A549 (cell line): Measurements from ENCODE around the gene GFOD2. TPM values are rescaled to one million over a fixed set of nuclear protein-coding genes. Genes with fewer than 3 reads are reported as not detected.

ENCODE experiments used
- ATAC-seq, 2 experiments: fragments of 200-7000 bp in 1 of 2; fragments of >200 bp in 1 of 2; cut with Nextera tagmentation in 1 of 2; cut with Tn5 transposase in 1 of 2; 3 replicates each; pipeline versions ENCODE4 v1.8.0 to v1.9.1; 2018 to 2020; ENCODE audit warnings: mild to moderate bottlenecking in 1 of 2, moderate library complexity in 1 of 2
- CTCF ChIA-PET: fragments of 300-600 bp; sonication (Branson Sonifier 250); formaldehyde crosslinking; extraction: SDS; loops from one replicate; lab custom pipeline; 2021; ENCODE audit warnings: antibody characterized with exemption, inconsistent platforms; lab: Yijun Ruan, JAX
- POLR2A ChIA-PET: fragments of 350-600 bp; formaldehyde crosslinking; extraction: SDS; loops from one replicate; lab custom pipeline; 2021; ENCODE audit warnings: antibody characterized with exemption, inconsistent platforms; lab: Yijun Ruan, JAX
- DNase-seq, 2 experiments: peaks; one replicate each; pipeline versions ENCODE4 v3.0.0 to v3.0.0-alpha.2; 2011 to 2016; ENCODE audit warnings: low read depth in 1 of 2, low spot score in 1 of 2
- FAIRE-seq: peaks from 2 replicates; lab custom pipeline; 2011; peaks lifted over from hg19 to GRCh38; lab: Jason Lieb, UNC
- H3K27ac ChIP-seq, 2 experiments: fragments of >200 bp; sonication (Bioruptor Twin); formaldehyde crosslinking; 3 replicates each; pipeline ENCODE4 v1.5.1; 2016 to 2017
- H3K4me1 ChIP-seq: fragments of >200 bp; sonication (Bioruptor Twin); formaldehyde crosslinking; 3 replicates; pipeline ENCODE4 v1.6.1; 2016
- H3K4me2 ChIP-seq: fragments of >200 bp; sonication (Bioruptor Twin); formaldehyde crosslinking; 3 replicates; pipeline ENCODE4 v1.6.1; 2016
- H3K4me3 ChIP-seq: fragments of >200 bp; sonication (Bioruptor Twin); formaldehyde crosslinking; 3 replicates; pipeline ENCODE4 v1.5.1; 2016
- H3K9me3 ChIP-seq: fragments of >200 bp; sonication (Bioruptor Twin); formaldehyde crosslinking; 3 replicates; pipeline ENCODE4 v1.6.1; 2016
- BHLHE40 ChIP-seq: IDR thresholded peaks from 2 replicates; pipeline ENCODE4 v1.6.1; 2012; ENCODE audit warnings: low read depth, low read length, inconsistent platforms
- CBX2 ChIP-seq: fragments of 200-600 bp; sonication (generic); IDR thresholded peaks from 2 replicates; pipeline ENCODE4 v1.6.1; 2016; ENCODE audit warnings: low read depth, mild to moderate bottlenecking, borderline replicate concordance
- CHD2 ChIP-seq: fragments of 150-350 bp; IDR thresholded peaks from 2 replicates; pipeline ENCODE4 v1.6.1; 2014; ENCODE audit warnings: low read length; ENCODE audit not compliant: partially characterized antibody
- CHD4 ChIP-seq: fragments of 200-600 bp; sonication (generic); IDR thresholded peaks from 2 replicates; pipeline ENCODE4 v1.6.1; 2016; ENCODE audit warnings: antibody characterized with exemption, mild to moderate bottlenecking, borderline replicate concordance
- E2F6 ChIP-seq: IDR thresholded peaks from 2 replicates; pipeline ENCODE4 v1.6.1; 2012; ENCODE audit warnings: low read depth, borderline replicate concordance
- EHMT2 ChIP-seq: fragments of 200-600 bp; sonication (generic); IDR thresholded peaks from 2 replicates; pipeline ENCODE4 v1.6.1; 2016; ENCODE audit warnings: antibody characterized with exemption, low read depth, mild to moderate bottlenecking, moderate library complexity
- ESRRA ChIP-seq: fragments of 150-350 bp; IDR thresholded peaks from 2 replicates; pipeline ENCODE4 v1.6.1; 2014; ENCODE audit warnings: mild to moderate bottlenecking, low read length, borderline replicate concordance
- HDAC2 ChIP-seq: fragments of 200-600 bp; sonication (generic); IDR thresholded peaks from 2 replicates; pipeline ENCODE4 v1.6.1; 2016
- HMGXB4 ChIP-seq: fragments of 250-450 bp; sonication (Bioruptor Pico); IDR thresholded peaks from 2 replicates; pipeline ENCODE4 v1.5.0; 2021; ENCODE audit warnings: mild to moderate bottlenecking, moderate library complexity, borderline replicate concordance
- HOXA7 ChIP-seq: fragments of 250-450 bp; sonication (Bioruptor Pico); IDR thresholded peaks from 2 replicates; pipeline ENCODE4 v1.5.0; 2020; ENCODE audit warnings: mild to moderate bottlenecking, moderate library complexity
- HOXB13 ChIP-seq: fragments of 250-450 bp; sonication (Bioruptor Pico); IDR thresholded peaks from 2 replicates; pipeline ENCODE4 v1.5.0; 2020; ENCODE audit warnings: low read depth, mild to moderate bottlenecking, moderate library complexity
- JUN ChIP-seq, 2 experiments: fragments of >200 bp; sonication (Bioruptor Twin); formaldehyde crosslinking; IDR thresholded peaks; 2 replicates in 1 of 2; 3 replicates in 1 of 2; pipeline ENCODE4 v1.6.1; 2016 to 2017
- KDM1A ChIP-seq: fragments of 200-600 bp; sonication (generic); IDR thresholded peaks from 2 replicates; pipeline ENCODE4 v1.6.1; 2016; ENCODE audit warnings: low read depth, mild to moderate bottlenecking
- MYC ChIP-seq: IDR thresholded peaks from 2 replicates; pipeline ENCODE4 v1.6.1; 2012; ENCODE audit warnings: mild to moderate bottlenecking, inconsistent platforms, low read length, improper control_type of control experiment, borderline replicate concordance
- NR3C1 ChIP-seq: fragments of >200 bp; sonication (Bioruptor Twin); formaldehyde crosslinking; IDR thresholded peaks from 3 replicates; pipeline ENCODE4 v1.6.1; 2017
- PHF8 ChIP-seq: fragments of 200-600 bp; sonication (generic); IDR thresholded peaks from 2 replicates; pipeline ENCODE4 v1.6.1; 2016; ENCODE audit warnings: low read depth, mild to moderate bottlenecking, antibody characterized with exemption, moderate library complexity, borderline replicate concordance
- RCOR1 ChIP-seq: fragments of 150-350 bp; IDR thresholded peaks from 2 replicates; pipeline ENCODE4 v1.6.1; 2014; ENCODE audit warnings: antibody characterized with exemption, low read length, low read depth
- RFX5 ChIP-seq: fragments of 450-650 bp; IDR thresholded peaks from 2 replicates; pipeline ENCODE4 v1.7.1; 2014; ENCODE audit warnings: antibody characterized with exemption, mild to moderate bottlenecking, moderate library complexity
- RNF2 ChIP-seq: fragments of 200-600 bp; sonication (generic); IDR thresholded peaks from 2 replicates; pipeline ENCODE4 v1.6.1; 2016; ENCODE audit warnings: low read depth, mild to moderate bottlenecking, antibody characterized with exemption, moderate library complexity, borderline replicate concordance
- TP53 ChIP-seq: fragments of 250-450 bp; sonication (Bioruptor Pico); IDR thresholded peaks from 2 replicates; pipeline ENCODE4 v1.5.0; 2021; ENCODE audit warnings: mild to moderate bottlenecking, moderate library complexity
- ZNF302 ChIP-seq: fragments of 250-450 bp; sonication (Bioruptor Pico); IDR thresholded peaks from 2 replicates; pipeline ENCODE4 v1.9.0; 2021; ENCODE audit warnings: inconsistent platforms, mild to moderate bottlenecking, moderate library complexity
- WGBS: methylation state at CpG from one replicate; pipeline ENCODE4 v1.1.6; 2017; ENCODE audit errors: missing lambda C conversion rate; 5-methylcytosine and 5-hydroxymethylcytosine counted together
- polyA plus RNA-seq, 4 experiments: library from polyadenylated mRNA; depleted of rRNA in 3 of 4; stranded (reverse); fragments of >200 nt; fragmentation: RNase III in 1 of 4; extraction: RNeasy Plus Mini Kit Qiagen cat#74134 plus additional on column Dnase treatment in 1 of 4; gene quantifications; 2 replicates in 3 of 4; 3 replicates in 1 of 4; pipeline ENCODE4 v1.2.3, GENCODE V29; 2011 to 2017

GFOD2 gene
- polyA plus RNA-seq, 2 of the 4 experiments (the other 2 are of a cell fraction), result 10.3 to 16.4 TPM

- H3K4me1 ChIP-seq, result no peaks in the 10 kb centered on the region
- TF ChIP-seq RNF2, result no peak
- TF ChIP-seq CHD2, result no peak
- TF ChIP-seq BHLHE40, result no peak
- TF ChIP-seq E2F6, result no peak
- no peak for TF ChIP-seq PHF8
- TF ChIP-seq JUN (IDR thresholded peaks at IDR 0.05), result no peak
- TF ChIP-seq RCOR1, result no peak
- TF ChIP-seq, all 56 proteins: peak for 0
- Histone ChIP-seq H3K9me3 (no peaks in the 10 kb centered on the region), H3K27ac (no peak overlapping the region), H3K4me3 (no peak overlapping the region), H3K4me2 (no peak overlapping the region)
- POLR2A ChIA-PET, result no interaction called here
- WGBS, result 72% methylated on average over 7 of the region's 7 CpGs
- CTCF ChIA-PET, result interaction anchor here (0.6 to 6.3 kb wide), 7 partner anchors 11 to 306 kb away, joined by 3 to 41 read pairs (median 3); partner anchors contain the start of genes CARMIL2 and CTCF
- DNase-seq, result no peak
- no peak for FAIRE-seq
- no peak for ATAC-seq
Measured at GRCh38 chr16:67632415-67633172, 86.5 kb downstream of the GFOD2 start.

DNA sequence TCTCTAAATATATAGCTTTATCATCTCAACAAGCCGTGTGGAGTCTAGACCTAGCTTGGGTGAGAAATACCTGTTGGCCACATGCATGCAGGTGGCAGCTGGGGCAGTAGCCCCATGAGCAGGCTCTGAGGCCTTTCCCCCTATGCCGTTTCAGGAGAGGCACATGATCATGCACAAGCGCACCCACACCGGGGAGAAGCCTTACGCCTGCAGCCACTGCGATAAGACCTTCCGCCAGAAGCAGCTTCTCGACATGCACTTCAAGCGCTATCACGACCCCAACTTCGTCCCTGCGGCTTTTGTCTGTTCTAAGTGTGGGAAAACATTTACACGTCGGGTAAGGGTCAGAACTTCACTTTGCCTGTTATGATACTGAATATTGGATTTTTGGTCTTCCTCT lies 90.9 kb downstream of the GFOD2 start:
- FAIRE-seq, result no peak
- DNase-seq, result no peak
- ATAC-seq, result no peak
- WGBS, result 95% methylated on average over 14 of the region's 14 CpGs
- no peak overlapping the region for H3K4me3 ChIP-seq
- H3K9me3 ChIP-seq, result no peaks in the 10 kb centered on the region
- CTCF ChIA-PET, result interaction anchor here (0.8 to 1.5 kb wide), 2 partner anchors 65 to 132 kb away, joined by 3 to 6 read pairs; no protein-coding TSS in a partner anchor
- no peak overlapping the region for H3K27ac ChIP-seq
- H3K4me1 ChIP-seq, result no peaks in the 10 kb centered on the region
- TF ChIP-seq MYC (no peak), NR3C1 (no peak), RFX5 (no peak), BHLHE40 (no peak), HOXA7 (CRISPR knock-in tag) (no peak), TP53 (CRISPR knock-in tag) (no peak), HDAC2 (no peak), ESRRA (no peak), EHMT2 (no peak), KDM1A (no peak), HOXB13 (CRISPR knock-in tag) (no peak), HMGXB4 (no peak), CBX2 (no peak), ZNF302 (CRISPR knock-in tag) (no peak), CHD4 (no peak)
- H3K4me2 ChIP-seq, result no peak overlapping the region
- POLR2A ChIA-PET, result no interaction called here

Other genes starting within 250 kb of the GFOD2 start
- 45.6 and 45.7 TPM in 2 replicates for gene ATP6V0D1, start 238.2 kb downstream of the GFOD2 start, polyA plus RNA-seq (2011; rRNA removed)
- gene ATP6V0D1, start 238.2 kb downstream of the GFOD2 start, polyA plus RNA-seq (2017; fragmentation: RNase III; extraction: RNeasy Plus Mini Kit Qiagen cat#74134 plus additional on column Dnase treatment), result 96.5 to 103 TPM (median 101 TPM) in 3 replicates
- not detected in 2 replicates for gene AGRP, start 235.8 kb downstream of the GFOD2 start, polyA plus RNA-seq (2011; rRNA removed)
- not detected in 3 replicates for gene AGRP, start 235.8 kb downstream of the GFOD2 start, polyA plus RNA-seq (2017; fragmentation: RNase III; extraction: RNeasy Plus Mini Kit Qiagen cat#74134 plus additional on column Dnase treatment)
- 5.6 and 7.2 TPM in 2 replicates for gene RIPOR1, start 190.5 kb downstream of the GFOD2 start, polyA plus RNA-seq (2011; rRNA removed)
- 22.5 to 24.7 TPM (median 23.0 TPM) in 3 replicates for gene RIPOR1, start 190.5 kb downstream of the GFOD2 start, polyA plus RNA-seq (2017; fragmentation: RNase III; extraction: RNeasy Plus Mini Kit Qiagen cat#74134 plus additional on column Dnase treatment)
- gene CTCF, start 156.8 kb downstream of the GFOD2 start, polyA plus RNA-seq (2011; rRNA removed), result 51.5 and 58.4 TPM in 2 replicates
- 38.6 to 42.5 TPM (median 40.8 TPM) in 3 replicates for gene CTCF, start 156.8 kb downstream of the GFOD2 start, polyA plus RNA-seq (2017; fragmentation: RNase III; extraction: RNeasy Plus Mini Kit Qiagen cat#74134 plus additional on column Dnase treatment)
- 0.39 and 0.62 TPM in 2 replicates for gene CARMIL2, start 74.2 kb downstream of the GFOD2 start, polyA plus RNA-seq (2011; rRNA removed)
- 0.95 to 1.3 TPM (median 1.2 TPM) in 3 replicates for gene CARMIL2, start 74.2 kb downstream of the GFOD2 start, polyA plus RNA-seq (2017; fragmentation: RNase III; extraction: RNeasy Plus Mini Kit Qiagen cat#74134 plus additional on column Dnase treatment)
- 19.4 and 22.2 TPM in 2 replicates for gene ACD, start 59.1 kb downstream of the GFOD2 start, polyA plus RNA-seq (2011; rRNA removed)
- gene ACD, start 59.1 kb downstream of the GFOD2 start, polyA plus RNA-seq (2017; fragmentation: RNase III; extraction: RNeasy Plus Mini Kit Qiagen cat#74134 plus additional on column Dnase treatment), result 25.3 to 26.5 TPM (median 26.4 TPM) in 3 replicates
- gene PARD6A, start 58.4 kb downstream of the GFOD2 start, polyA plus RNA-seq (2011; rRNA removed), result 1.7 and 1.8 TPM in 2 replicates
- 1.4 to 2.2 TPM (median 1.9 TPM) in 3 replicates for gene PARD6A, start 58.4 kb downstream of the GFOD2 start, polyA plus RNA-seq (2017; fragmentation: RNase III; extraction: RNeasy Plus Mini Kit Qiagen cat#74134 plus additional on column Dnase treatment)
- 4.0 and 4.3 TPM in 2 replicates for gene ENKD1, start 52.6 kb downstream of the GFOD2 start, polyA plus RNA-seq (2011; rRNA removed)
- 11.1 to 12.6 TPM (median 12.2 TPM) in 3 replicates for gene ENKD1, start 52.6 kb downstream of the GFOD2 start, polyA plus RNA-seq (2017; fragmentation: RNase III; extraction: RNeasy Plus Mini Kit Qiagen cat#74134 plus additional on column Dnase treatment)
- not detected in 2 replicates for gene C16orf86, start 52.5 kb downstream of the GFOD2 start, polyA plus RNA-seq (2011; rRNA removed)
- 0.05 to 0.21 TPM (median 0.06 TPM) in 3 replicates for gene C16orf86, start 52.5 kb downstream of the GFOD2 start, polyA plus RNA-seq (2017; fragmentation: RNase III; extraction: RNeasy Plus Mini Kit Qiagen cat#74134 plus additional on column Dnase treatment)
- gene RANBP10, start 87.2 kb upstream of the GFOD2 start, polyA plus RNA-seq (2011; rRNA removed), result 9.8 and 11.1 TPM in 2 replicates
- 6.9 to 7.5 TPM (median 7.5 TPM) in 3 replicates for gene RANBP10, start 87.2 kb upstream of the GFOD2 start, polyA plus RNA-seq (2017; fragmentation: RNase III; extraction: RNeasy Plus Mini Kit Qiagen cat#74134 plus additional on column Dnase treatment)
- gene TSNAXIP1, start 87.6 kb upstream of the GFOD2 start, polyA plus RNA-seq (2011; rRNA removed), result 0.68 and 0.78 TPM in 2 replicates
- gene TSNAXIP1, start 87.6 kb upstream of the GFOD2 start, polyA plus RNA-seq (2017; fragmentation: RNase III; extraction: RNeasy Plus Mini Kit Qiagen cat#74134 plus additional on column Dnase treatment), result 0.97 to 1.2 TPM (median 1.1 TPM) in 3 replicates
- 33.2 and 44.0 TPM in 2 replicates for gene THAP11, start 123.0 kb upstream of the GFOD2 start, polyA plus RNA-seq (2011; rRNA removed)
- gene THAP11, start 123.0 kb upstream of the GFOD2 start, polyA plus RNA-seq (2017; fragmentation: RNase III; extraction: RNeasy Plus Mini Kit Qiagen cat#74134 plus additional on column Dnase treatment), result 27.2 to 30.9 TPM (median 30.0 TPM) in 3 replicates
- gene NUTF2, start 127.6 kb upstream of the GFOD2 start, polyA plus RNA-seq (2011; rRNA removed), result 168 and 209 TPM in 2 replicates
- 270 to 301 TPM (median 287 TPM) in 3 replicates for gene NUTF2, start 127.6 kb upstream of the GFOD2 start, polyA plus RNA-seq (2017; fragmentation: RNase III; extraction: RNeasy Plus Mini Kit Qiagen cat#74134 plus additional on column Dnase treatment)
- gene CENPT, start 128.4 kb upstream of the GFOD2 start, polyA plus RNA-seq (2011; rRNA removed), result 18.2 and 19.1 TPM in 2 replicates
- 35.9 to 40.3 TPM (median 36.9 TPM) in 3 replicates for gene CENPT, start 128.4 kb upstream of the GFOD2 start, polyA plus RNA-seq (2017; fragmentation: RNase III; extraction: RNeasy Plus Mini Kit Qiagen cat#74134 plus additional on column Dnase treatment)
- gene EDC4, start 153.7 kb upstream of the GFOD2 start, polyA plus RNA-seq (2011; rRNA removed), result 21.0 and 35.3 TPM in 2 replicates
- gene EDC4, start 153.7 kb upstream of the GFOD2 start, polyA plus RNA-seq (2017; fragmentation: RNase III; extraction: RNeasy Plus Mini Kit Qiagen cat#74134 plus additional on column Dnase treatment), result 54.9 to 60.4 TPM (median 58.1 TPM) in 3 replicates
- gene NRN1L, start 165.6 kb upstream of the GFOD2 start, polyA plus RNA-seq (2011; rRNA removed), result 0.22 and 0.34 TPM in 2 replicates
- gene NRN1L, start 165.6 kb upstream of the GFOD2 start, polyA plus RNA-seq (2017; fragmentation: RNase III; extraction: RNeasy Plus Mini Kit Qiagen cat#74134 plus additional on column Dnase treatment), result not detected in 3 replicates
- 15.1 and 18.2 TPM in 2 replicates for gene PSKH1, start 173.9 kb upstream of the GFOD2 start, polyA plus RNA-seq (2011; rRNA removed)
- gene PSKH1, start 173.9 kb upstream of the GFOD2 start, polyA plus RNA-seq (2017; fragmentation: RNase III; extraction: RNeasy Plus Mini Kit Qiagen cat#74134 plus additional on column Dnase treatment), result 14.6 to 15.8 TPM (median 15.7 TPM) in 3 replicates
- 0.92 and 1.6 TPM in 2 replicates for gene CTRL, start 212.5 kb upstream of the GFOD2 start, polyA plus RNA-seq (2011; rRNA removed)
- gene CTRL, start 212.5 kb upstream of the GFOD2 start, polyA plus RNA-seq (2017; fragmentation: RNase III; extraction: RNeasy Plus Mini Kit Qiagen cat#74134 plus additional on column Dnase treatment), result 3.6 to 4.4 TPM (median 3.9 TPM) in 3 replicates
- 11.0 and 11.3 TPM in 2 replicates for gene PSMB10, start 217.5 kb upstream of the GFOD2 start, polyA plus RNA-seq (2011; rRNA removed)
- 51.9 to 53.5 TPM (median 52.4 TPM) in 3 replicates for gene PSMB10, start 217.5 kb upstream of the GFOD2 start, polyA plus RNA-seq (2017; fragmentation: RNase III; extraction: RNeasy Plus Mini Kit Qiagen cat#74134 plus additional on column Dnase treatment)
- gene LCAT, start 224.8 kb upstream of the GFOD2 start, polyA plus RNA-seq (2011; rRNA removed), result 1.7 and 2.6 TPM in 2 replicates
- gene LCAT, start 224.8 kb upstream of the GFOD2 start, polyA plus RNA-seq (2017; fragmentation: RNase III; extraction: RNeasy Plus Mini Kit Qiagen cat#74134 plus additional on column Dnase treatment), result 8.4 to 11.2 TPM (median 10.0 TPM) in 3 replicates
- gene SLC12A4, start 249.3 kb upstream of the GFOD2 start, polyA plus RNA-seq (2011; rRNA removed), result 18.2 and 19.5 TPM in 2 replicates
- gene SLC12A4, start 249.3 kb upstream of the GFOD2 start, polyA plus RNA-seq (2017; fragmentation: RNase III; extraction: RNeasy Plus Mini Kit Qiagen cat#74134 plus additional on column Dnase treatment), result 32.6 to 34.7 TPM (median 33.2 TPM) in 3 replicates